ENCODE results near the gene SLC17A4.
"Not testable (repeated sequence)": the region's sequence is repeated elsewhere in the genome, so short reads cannot be mapped to it uniquely, and the experiment has no call there.

SLC17A4 gene

DNA sequence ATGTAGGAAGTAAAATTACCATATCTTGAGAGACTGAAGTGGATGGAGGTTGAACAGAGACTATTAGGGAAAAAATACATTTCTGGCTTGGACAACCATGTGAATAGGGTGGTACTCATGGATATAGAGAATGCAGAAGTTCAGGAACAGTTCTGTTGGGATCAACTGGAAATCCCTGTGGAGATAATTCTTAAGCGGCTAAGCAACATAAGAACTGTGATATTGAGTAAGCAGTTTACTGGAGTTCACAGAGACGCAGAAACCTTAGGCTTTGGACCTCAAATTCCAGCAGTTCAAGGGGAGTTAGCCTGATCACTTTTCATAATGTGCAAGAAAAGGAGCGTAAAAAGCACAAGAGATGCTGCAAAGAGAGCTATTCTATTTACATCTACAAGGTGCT, 23.6 kb upstream of the SLC17A4 start:
- H3K27ac ChIP-seq (ENCODE audit: low read depth, low read length, severe bottlenecking): no peak overlapping the region
- no peak overlapping the region for H3K4me3 ChIP-seq (ENCODE audit: extremely low read depth, insufficient read depth, low read length, poor library complexity, severe bottlenecking)
- WGBS, 2 experiments (ENCODE audit: insufficient coverage in 2 of 2): 89 to 90% methylated on average over 3 of the region's 3 CpGs
- no peaks in the 10 kb centered on the region for H3K9me3 ChIP-seq (ENCODE audit: control insufficient read depth, low read length)
- H3K36me3 ChIP-seq (ENCODE audit: control insufficient read depth, insufficient read depth, low read length): no peaks in the 10 kb centered on the region
- H3K4me1 ChIP-seq (ENCODE audit: control insufficient read depth, insufficient read depth, low read length, poor library complexity, severe bottlenecking): no peaks in the 10 kb centered on the region

DNA sequence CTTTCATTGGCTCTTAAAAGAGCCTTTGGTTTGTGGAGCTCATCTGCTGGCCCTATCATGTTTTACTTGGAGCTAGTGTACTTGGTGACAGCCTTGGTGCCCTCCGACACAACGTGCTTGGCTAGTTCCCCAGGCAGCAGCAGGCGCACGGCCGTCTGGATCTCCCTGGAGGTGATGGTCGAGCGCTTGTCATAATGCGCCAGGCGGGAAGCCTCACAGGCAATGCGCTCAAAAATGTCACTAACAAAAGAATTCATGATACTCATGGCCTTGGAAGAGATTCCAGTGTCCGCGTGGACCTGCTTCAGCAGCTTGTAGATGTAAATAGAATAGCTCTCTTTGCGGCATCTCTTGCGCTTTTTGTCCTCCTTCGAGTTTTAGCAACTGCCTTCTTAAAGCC, 22.8 kb upstream of the SLC17A4 start:
- H3K4me1 ChIP-seq (ENCODE audit: control insufficient read depth, insufficient read depth, low read length, poor library complexity, severe bottlenecking): no peaks in the 10 kb centered on the region
- H3K27ac ChIP-seq (ENCODE audit: low read depth, low read length, severe bottlenecking): no peak overlapping the region
- peaks cover under 1% of the 10 kb centered on the region for H3K9me3 ChIP-seq (ENCODE audit: control insufficient read depth, low read length)
- 92 to 95% methylated on average over 15 of the region's 15 CpGs for WGBS, 2 experiments (ENCODE audit: insufficient coverage in 2 of 2)
- no peak overlapping the region for H3K4me3 ChIP-seq (ENCODE audit: extremely low read depth, insufficient read depth, low read length, poor library complexity, severe bottlenecking)
- H3K36me3 ChIP-seq (ENCODE audit: control insufficient read depth, insufficient read depth, low read length): no peaks in the 10 kb centered on the region

- Histone ChIP-seq H3K4me3 (ENCODE audit: extremely low read depth, insufficient read depth, low read length, poor library complexity, severe bottlenecking) (no peak overlapping the region), H3K9me3 (ENCODE audit: control insufficient read depth, low read length) (peaks cover 9% of the 10 kb centered on the region), H3K4me1 (ENCODE audit: control insufficient read depth, insufficient read depth, low read length, poor library complexity, severe bottlenecking) (no peaks in the 10 kb centered on the region), H3K27ac (ENCODE audit: low read depth, low read length, severe bottlenecking) (no peak overlapping the region), H3K36me3 (ENCODE audit: control insufficient read depth, insufficient read depth, low read length) (no peaks in the 10 kb centered on the region)
- WGBS, 2 experiments (ENCODE audit: insufficient coverage in 2 of 2): 87 to 93% methylated on average over 28 to 29 of the region's 30 CpGs
Observed at GRCh38 chr6:25732468-25733198, 21.9 kb upstream of the SLC17A4 start.

DNA sequence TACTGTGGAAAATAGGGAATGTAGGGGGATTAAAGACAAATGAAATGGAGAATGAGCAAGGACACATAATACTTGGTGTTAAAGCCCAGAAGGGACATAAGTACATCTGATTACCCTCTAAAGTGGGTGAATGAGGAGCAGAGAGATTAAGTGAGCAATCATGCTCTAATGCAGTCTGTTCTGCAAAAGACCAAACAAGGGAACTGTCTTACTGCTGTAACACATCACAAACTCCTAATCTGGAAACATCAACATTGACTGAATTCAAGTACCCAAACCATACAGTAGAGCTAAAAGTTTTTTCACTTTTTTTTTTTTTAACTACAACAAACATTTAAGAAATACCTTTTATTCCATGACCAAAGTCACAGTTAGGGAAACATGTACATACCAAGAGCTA, 19.3 kb upstream of the SLC17A4 start:
- Histone ChIP-seq H3K4me3 (ENCODE audit: extremely low read depth, insufficient read depth, low read length, poor library complexity, severe bottlenecking) (no peak overlapping the region), H3K27ac (ENCODE audit: low read depth, low read length, severe bottlenecking) (no peak overlapping the region), H3K9me3 (ENCODE audit: control insufficient read depth, low read length) (peaks cover 9% of the 10 kb centered on the region), H3K4me1 (ENCODE audit: control insufficient read depth, insufficient read depth, low read length, poor library complexity, severe bottlenecking) (no peaks in the 10 kb centered on the region), H3K36me3 (ENCODE audit: control insufficient read depth, insufficient read depth, low read length) (no peaks in the 10 kb centered on the region)

DNA sequence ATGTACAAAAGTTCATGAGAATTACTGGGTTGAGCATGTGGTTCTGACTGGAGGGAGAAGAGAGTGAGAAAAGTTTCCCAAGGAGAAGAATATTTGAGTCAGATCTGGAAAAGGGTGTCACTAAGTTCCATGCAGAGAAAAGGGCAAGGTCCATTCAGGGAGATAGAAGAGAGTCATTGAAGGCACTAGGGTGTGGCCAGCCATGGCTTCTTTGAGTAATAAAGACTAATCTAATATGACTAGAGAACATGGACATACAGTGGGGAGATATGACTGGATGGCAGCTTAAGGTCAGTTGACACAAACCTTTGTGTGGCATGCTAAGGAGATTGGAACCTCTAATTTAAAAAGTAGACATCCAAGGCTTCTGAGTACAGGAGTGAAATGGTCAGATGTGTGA, 10.7 kb upstream of the SLC17A4 start:
- Histone ChIP-seq H3K9me3 (ENCODE audit: control insufficient read depth, low read length) (no peaks in the 10 kb centered on the region), H3K36me3 (ENCODE audit: control insufficient read depth, insufficient read depth, low read length) (no peaks in the 10 kb centered on the region), H3K4me3 (ENCODE audit: extremely low read depth, insufficient read depth, low read length, poor library complexity, severe bottlenecking) (no peak overlapping the region), H3K4me1 (ENCODE audit: control insufficient read depth, insufficient read depth, low read length, poor library complexity, severe bottlenecking) (no peaks in the 10 kb centered on the region), H3K27ac (ENCODE audit: low read depth, low read length, severe bottlenecking) (no peak overlapping the region)

DNA sequence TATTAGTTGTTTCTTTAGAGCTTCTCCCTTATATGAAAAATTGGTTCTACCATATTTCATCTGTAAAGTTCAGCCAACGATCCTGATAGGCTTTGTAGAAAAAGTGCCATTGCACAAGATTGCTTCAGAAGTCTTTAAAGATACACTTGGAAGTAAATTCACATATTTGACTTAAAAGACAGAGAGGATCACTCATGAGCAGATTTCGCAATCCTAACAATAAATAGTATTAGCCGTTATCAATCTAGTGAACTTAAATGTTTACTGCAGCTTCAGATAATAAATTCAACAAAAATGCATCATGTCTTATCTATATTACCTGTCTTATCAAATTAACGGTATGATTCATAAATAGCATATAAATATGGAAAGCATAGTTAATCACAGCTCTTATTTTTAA, 8.7 kb upstream of the SLC17A4 start:
- Histone ChIP-seq H3K36me3 (ENCODE audit: control insufficient read depth, insufficient read depth, low read length) (no peaks in the 10 kb centered on the region), H3K4me3 (ENCODE audit: extremely low read depth, insufficient read depth, low read length, poor library complexity, severe bottlenecking) (no peak overlapping the region), H3K9me3 (ENCODE audit: control insufficient read depth, low read length) (no peaks in the 10 kb centered on the region), H3K27ac (ENCODE audit: low read depth, low read length, severe bottlenecking) (no peak overlapping the region), H3K4me1 (ENCODE audit: control insufficient read depth, insufficient read depth, low read length, poor library complexity, severe bottlenecking) (no peaks in the 10 kb centered on the region)
- 94% methylated on average over 2 of the region's 4 CpGs; no CpG with 5 or more reads in 1 of the 2 experiments for WGBS, 2 experiments (ENCODE audit: insufficient coverage in 2 of 2)

GRCh38 chr6:25746968-25747367, 7.6 kb upstream of the SLC17A4 start:
- H3K27ac ChIP-seq (ENCODE audit: low read depth, low read length, severe bottlenecking): no peak overlapping the region
- no peaks in the 10 kb centered on the region for H3K4me1 ChIP-seq (ENCODE audit: control insufficient read depth, insufficient read depth, low read length, poor library complexity, severe bottlenecking)
- H3K36me3 ChIP-seq (ENCODE audit: control insufficient read depth, insufficient read depth, low read length): no peaks in the 10 kb centered on the region
- 80% methylated on average over 1 of the region's 1 CpG; no CpG with 5 or more reads in 1 of the 2 experiments for WGBS, 2 experiments (ENCODE audit: insufficient coverage in 2 of 2)
- no peak overlapping the region for H3K4me3 ChIP-seq (ENCODE audit: extremely low read depth, insufficient read depth, low read length, poor library complexity, severe bottlenecking)
- H3K9me3 ChIP-seq (ENCODE audit: control insufficient read depth, low read length): no peaks in the 10 kb centered on the region

- no peaks in the 10 kb centered on the region for H3K9me3 ChIP-seq (ENCODE audit: control insufficient read depth, low read length)
- no peaks in the 10 kb centered on the region for H3K4me1 ChIP-seq (ENCODE audit: control insufficient read depth, insufficient read depth, low read length, poor library complexity, severe bottlenecking)
- no CpG with 5 or more reads among the region's 2 CpGs for WGBS, 2 experiments (ENCODE audit: insufficient coverage in 2 of 2)
- no peak overlapping the region for H3K4me3 ChIP-seq (ENCODE audit: extremely low read depth, insufficient read depth, low read length, poor library complexity, severe bottlenecking)
- no peak overlapping the region for H3K27ac ChIP-seq (ENCODE audit: low read depth, low read length, severe bottlenecking)
- H3K36me3 ChIP-seq (ENCODE audit: control insufficient read depth, insufficient read depth, low read length): no peaks in the 10 kb centered on the region
Observed at GRCh38 chr6:25747477-25747876, 7.1 kb upstream of the SLC17A4 start.

- Histone ChIP-seq H3K27ac (ENCODE audit: low read depth, low read length, severe bottlenecking) (no peak overlapping the region), H3K9me3 (ENCODE audit: control insufficient read depth, low read length) (no peaks in the 10 kb centered on the region), H3K4me3 (ENCODE audit: extremely low read depth, insufficient read depth, low read length, poor library complexity, severe bottlenecking) (no peak overlapping the region), H3K4me1 (ENCODE audit: control insufficient read depth, insufficient read depth, low read length, poor library complexity, severe bottlenecking) (no peaks in the 10 kb centered on the region), H3K36me3 (ENCODE audit: control insufficient read depth, insufficient read depth, low read length) (no peaks in the 10 kb centered on the region)
Observed at GRCh38 chr6:25748049-25748448, 6.5 kb upstream of the SLC17A4 start.

- not testable (repeated sequence) for H3K9me3 ChIP-seq (ENCODE audit: control insufficient read depth, low read length); H3K36me3 ChIP-seq (ENCODE audit: control insufficient read depth, insufficient read depth, low read length); H3K4me1 ChIP-seq (ENCODE audit: control insufficient read depth, insufficient read depth, low read length, poor library complexity, severe bottlenecking); H3K27ac ChIP-seq (ENCODE audit: low read depth, low read length, severe bottlenecking); H3K4me3 ChIP-seq (ENCODE audit: extremely low read depth, insufficient read depth, low read length, poor library complexity, severe bottlenecking)
- 91 to 98% methylated on average over 9 to 12 of the region's 17 CpGs for WGBS, 2 experiments (ENCODE audit: insufficient coverage in 2 of 2)
Observed at GRCh38 chr6:25748601-25749517, 5.7 kb upstream of the SLC17A4 start.

- Histone ChIP-seq H3K4me3 (ENCODE audit: extremely low read depth, insufficient read depth, low read length, poor library complexity, severe bottlenecking) (no peak overlapping the region), H3K4me1 (ENCODE audit: control insufficient read depth, insufficient read depth, low read length, poor library complexity, severe bottlenecking) (no peaks in the 10 kb centered on the region), H3K27ac (ENCODE audit: low read depth, low read length, severe bottlenecking) (no peak overlapping the region), H3K9me3 (ENCODE audit: control insufficient read depth, low read length) (no peaks in the 10 kb centered on the region), H3K36me3 (ENCODE audit: control insufficient read depth, insufficient read depth, low read length) (no peaks in the 10 kb centered on the region)
- WGBS, 2 experiments (ENCODE audit: insufficient coverage in 2 of 2): 100% methylated on average over 1 of the region's 2 CpGs
Observed at GRCh38 chr6:25749837-25750236, 4.7 kb upstream of the SLC17A4 start.
